GM12873 (cell line): ENCODE results near the gene TBCB.

ENCODE experiments used
- CTCF ChIP-seq: IDR thresholded peaks from 2 replicates; pipeline ENCODE4 v1.5.1; 2012; ENCODE audit warnings: low read depth, mild to moderate bottlenecking, moderate library complexity, low read length, control low read depth; ENCODE audit not compliant: insufficient read depth; ENCODE audit errors: missing control alignments

TBCB gene

GRCh38 chr19:36103842-36104552 lies 11.3 kb upstream of the TBCB start:
- no peak for TF ChIP-seq CTCF

DNA sequence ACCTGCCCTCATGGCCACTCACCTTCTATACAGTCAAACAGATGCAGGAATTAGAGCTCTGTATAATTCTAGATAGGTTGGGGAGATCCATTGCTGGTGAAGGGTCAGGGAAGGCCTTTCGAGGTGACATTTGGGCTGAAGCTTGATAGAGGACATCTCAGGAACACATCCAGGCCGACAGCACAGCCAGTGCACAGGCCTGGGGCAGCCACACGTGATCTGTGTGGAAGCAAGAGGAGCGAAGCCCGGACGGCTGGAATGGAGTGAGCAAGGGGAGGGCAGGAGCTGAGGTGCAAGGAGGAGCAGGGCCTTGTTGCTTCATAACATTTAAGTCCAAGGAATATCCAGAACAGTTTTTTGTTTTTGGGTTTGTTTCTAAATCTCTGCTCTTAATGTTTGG lies 8.8 kb upstream of the TBCB start:
- TF ChIP-seq CTCF = no peak

DNA sequence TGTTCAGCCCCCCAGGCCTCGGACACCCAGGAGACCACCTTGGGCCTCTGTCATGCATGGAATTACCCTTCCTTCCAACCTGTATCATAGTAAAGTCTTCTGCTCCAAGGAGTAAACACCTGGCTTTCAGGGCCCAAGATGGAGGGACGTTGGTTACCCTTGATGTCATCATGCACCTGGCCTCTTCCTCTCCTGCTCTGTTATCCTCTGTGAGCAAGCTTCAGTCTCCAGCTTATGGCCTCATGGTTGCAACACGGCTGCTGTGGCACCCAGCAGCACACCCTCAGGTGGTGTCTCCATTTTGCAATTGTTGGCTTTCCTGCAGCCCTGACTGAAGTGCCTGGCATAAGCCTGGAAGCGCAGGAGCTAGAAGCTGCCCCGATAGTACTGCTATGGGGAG lies 8.3 kb upstream of the TBCB start:
- TF ChIP-seq CTCF = no peak

DNA sequence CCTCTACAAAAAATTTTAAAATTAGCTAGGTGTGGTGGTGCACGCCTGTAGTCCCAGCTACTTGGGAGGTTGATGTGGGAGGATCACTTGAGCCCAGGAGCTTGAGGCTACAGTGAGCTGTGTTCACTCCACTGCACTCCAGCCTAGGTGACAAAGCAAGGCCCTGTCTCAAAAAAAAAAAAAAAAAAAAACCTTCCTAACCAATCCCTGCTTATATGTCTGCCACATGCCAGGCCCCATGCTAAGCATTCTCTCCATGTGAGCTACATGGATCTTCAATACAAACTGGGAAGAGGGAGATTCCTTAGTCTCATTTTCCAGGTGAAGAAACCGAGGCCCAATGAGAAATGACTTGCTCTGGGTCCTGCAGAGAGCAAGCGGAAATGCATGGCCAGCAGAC lies 6.6 kb upstream of the TBCB start:
- TF ChIP-seq CTCF = no peak

GRCh38 chr19:36110487-36111199 lies 4.6 kb upstream of the TBCB start, which contains the start of gene OVOL3:
TSS of gene OVOL3 (plus strand) at chr19:36111143. CDS start at chr19:36111203, 60 bp downstream.
- no peak for TF ChIP-seq CTCF

GRCh38 chr19:36111200-36111539 lies 4.1 kb upstream of the TBCB start:
- TF ChIP-seq CTCF = no peak

DNA sequence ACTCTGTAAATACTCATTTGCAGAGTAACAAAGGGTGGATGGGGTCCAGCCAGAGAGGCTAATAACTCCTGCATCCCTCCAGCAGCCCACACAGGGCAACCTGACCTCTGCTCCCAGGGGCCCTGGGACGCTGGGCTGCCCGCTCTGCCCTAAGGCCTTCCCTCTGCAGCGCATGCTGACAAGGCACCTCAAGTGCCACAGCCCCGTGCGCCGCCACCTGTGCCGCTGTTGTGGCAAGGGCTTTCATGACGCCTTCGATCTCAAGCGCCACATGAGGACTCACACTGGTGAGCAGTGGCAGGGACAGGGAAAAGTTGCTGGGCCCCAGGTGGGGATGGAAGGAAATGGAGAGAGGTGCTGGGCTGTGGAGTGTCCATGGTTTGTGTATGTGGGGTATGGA lies 2.6 kb upstream of the TBCB start:
- no peak for TF ChIP-seq CTCF
